SK-N-SH (cell line): Measurements from ENCODE around the gene MMS22L.

Experiments used
- CTCF ChIP-seq: fragments of 200-600 bp; sonication (generic); IDR thresholded peaks from 2 replicates; pipeline ENCODE4 v1.6.1; 2017; ENCODE audit warnings: antibody characterized with exemption, mild to moderate bottlenecking, moderate library complexity
- EP300 ChIP-seq, 2 experiments: IDR thresholded peaks; 2 replicates each; pipeline versions ENCODE4 v1.4.0 to v1.6.1; 2012; ENCODE audit warnings: borderline replicate concordance in 1 of 2, low read depth in 1 of 2, low read length in 1 of 2
- IRF3 ChIP-seq: fragments of 150-350 bp; IDR thresholded peaks from 2 replicates; pipeline ENCODE4 v1.6.1; 2016; ENCODE audit warnings: mild to moderate bottlenecking, low read depth, low read length
- MAX ChIP-seq: IDR thresholded peaks from 2 replicates; pipeline ENCODE4 v1.4.0; 2012; ENCODE audit warnings: low read depth
- MXI1 ChIP-seq: IDR thresholded peaks from 2 replicates; pipeline ENCODE4 v1.6.1; 2012; ENCODE audit warnings: mild to moderate bottlenecking, low read depth, low read length, improper control_type of control experiment
- POLR2AphosphoS5 ChIP-seq: IDR thresholded peaks from 2 replicates; pipeline ENCODE4 v1.6.1; 2012; ENCODE audit warnings: low read depth, low read length
- RAD21 ChIP-seq: IDR thresholded peaks from 2 replicates; pipeline ENCODE4 v1.6.1; 2012; ENCODE audit warnings: mild to moderate bottlenecking, low read length
- SIN3A ChIP-seq: IDR thresholded peaks from 2 replicates; pipeline ENCODE4 v1.6.1; 2012; ENCODE audit warnings: low read depth, mild to moderate bottlenecking, low read length, moderate library complexity, borderline replicate concordance
- USF1 ChIP-seq: IDR thresholded peaks from 2 replicates; pipeline ENCODE4 v1.4.0; 2012; ENCODE audit warnings: low read depth, borderline replicate concordance
- YY1 ChIP-seq: IDR thresholded peaks from 2 replicates; pipeline ENCODE4 v1.4.0; 2012; ENCODE audit warnings: low read depth, mild to moderate bottlenecking

GRCh38 chr6:97218912-97219311, 64.1 kb downstream of the MMS22L start:
- TF ChIP-seq YY1 (no peak), SIN3A (no peak), IRF3 (no peak), CTCF (no peak), POLR2AphosphoS5 (no peak), USF1 (no peak), MAX (no peak), MXI1 (no peak), EP300 (IDR thresholded peaks at IDR 0.05; ENCODE audit: borderline replicate concordance in 1 of 2, low read depth in 1 of 2, low read length in 1 of 2) (no peak), RAD21 (no peak)
